ENCODE data around the gene AGXT.

AGXT gene

DNA sequence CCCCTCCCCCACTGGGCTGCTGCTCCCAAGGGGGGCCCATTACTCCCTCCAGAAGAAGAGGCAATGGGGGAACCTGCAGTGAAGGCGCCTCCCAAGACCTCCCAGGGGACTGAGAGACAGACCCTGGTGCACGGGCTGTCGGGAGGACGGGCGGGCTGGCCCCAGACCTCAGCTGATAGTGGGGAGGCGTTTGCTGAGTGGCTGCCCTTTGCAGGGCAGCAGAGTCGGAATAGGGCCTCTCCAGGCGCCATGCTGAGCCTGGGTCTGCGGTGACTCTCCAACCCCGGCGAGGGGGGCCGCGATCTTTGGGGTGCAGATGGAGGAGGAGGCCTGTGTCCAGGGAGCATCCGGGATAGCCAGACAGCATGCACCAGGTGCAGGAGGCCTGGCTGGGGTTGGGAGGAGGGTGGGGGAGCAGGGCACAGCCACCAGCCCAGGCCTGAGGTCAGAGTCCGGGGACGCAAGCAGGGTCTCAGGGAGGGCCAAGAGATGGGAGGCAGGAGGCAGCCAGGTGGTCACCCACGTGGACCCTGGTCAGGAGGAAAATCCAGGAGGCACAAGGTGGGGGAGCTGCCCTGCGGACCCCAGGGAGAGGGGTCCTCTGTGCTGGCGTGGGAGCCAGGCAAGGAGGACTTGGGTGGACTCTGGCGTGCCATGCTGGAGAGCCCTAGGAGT is 48.5 kb downstream of the AGXT start:
- no peak for DNase-seq

DNA sequence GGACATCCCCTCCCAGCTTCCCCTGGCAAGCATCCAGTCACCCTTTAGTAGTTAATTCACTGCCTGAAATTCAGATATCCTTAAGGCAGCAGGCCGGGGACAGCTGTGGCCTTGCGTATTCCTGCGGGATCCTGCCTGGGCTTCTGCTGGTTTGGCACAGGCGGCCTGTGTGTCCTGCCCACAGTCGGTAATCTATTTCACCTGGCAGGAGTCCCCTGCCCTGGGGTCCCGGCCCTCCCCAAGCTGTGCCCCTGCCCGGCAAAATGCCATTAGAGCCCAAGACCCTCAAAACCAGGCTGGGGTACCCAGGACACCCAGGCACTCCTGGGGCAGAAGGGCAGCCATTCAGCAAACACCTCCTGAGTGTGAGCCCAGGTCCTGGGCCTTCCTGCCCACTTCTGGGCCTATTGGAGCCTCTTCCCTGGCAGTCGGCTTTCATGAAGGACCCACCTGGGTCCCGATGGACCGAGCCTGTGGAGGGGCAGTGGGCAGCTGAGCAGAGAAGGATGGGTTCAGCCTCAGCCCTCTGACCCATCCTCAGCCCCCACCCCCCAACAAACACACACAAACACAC is 49.1 kb downstream of the AGXT start:
- no peak for DNase-seq

DNA sequence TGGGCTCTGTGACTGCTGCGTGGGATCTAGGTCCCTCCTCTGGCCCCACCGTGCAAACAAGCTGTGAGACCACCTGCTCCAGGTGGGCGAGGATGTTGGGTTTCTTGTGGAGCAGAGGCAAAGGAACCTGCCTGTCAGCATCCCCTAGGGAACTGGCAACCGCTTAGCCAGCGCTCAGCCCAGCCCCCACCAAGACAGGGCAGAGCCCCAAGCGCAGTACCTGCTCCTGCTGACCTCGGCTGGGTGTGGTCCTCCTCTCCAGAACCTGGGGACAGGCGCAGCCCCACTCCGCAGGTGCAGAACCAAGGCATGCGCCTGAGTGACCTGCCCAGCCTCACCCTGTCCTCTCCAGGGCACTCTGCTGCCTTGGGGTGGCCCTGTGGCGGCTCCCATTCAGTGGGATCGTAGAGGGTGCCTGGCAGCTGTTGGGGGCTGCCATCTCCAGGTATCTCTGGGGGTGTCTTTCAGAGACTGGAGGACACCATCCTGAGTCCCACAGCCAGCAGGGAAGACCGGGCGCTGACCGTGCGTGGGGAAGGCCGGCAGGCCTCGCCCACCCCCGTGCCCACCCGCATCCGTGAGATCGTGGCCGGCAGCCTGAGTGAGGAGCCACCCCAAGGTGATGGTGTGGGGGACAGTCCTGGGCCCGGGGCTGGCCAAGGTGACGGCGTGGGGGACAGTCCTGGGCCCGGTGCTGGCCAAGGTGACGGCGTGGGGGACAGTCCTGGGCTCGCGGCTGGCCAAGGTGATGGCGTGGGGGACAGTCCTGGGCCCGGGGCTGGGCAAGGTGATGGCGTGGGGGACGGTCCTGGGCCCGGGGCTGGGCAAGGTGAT is 49.9 kb downstream of the AGXT start:
- DNase-seq = no peak

DNA sequence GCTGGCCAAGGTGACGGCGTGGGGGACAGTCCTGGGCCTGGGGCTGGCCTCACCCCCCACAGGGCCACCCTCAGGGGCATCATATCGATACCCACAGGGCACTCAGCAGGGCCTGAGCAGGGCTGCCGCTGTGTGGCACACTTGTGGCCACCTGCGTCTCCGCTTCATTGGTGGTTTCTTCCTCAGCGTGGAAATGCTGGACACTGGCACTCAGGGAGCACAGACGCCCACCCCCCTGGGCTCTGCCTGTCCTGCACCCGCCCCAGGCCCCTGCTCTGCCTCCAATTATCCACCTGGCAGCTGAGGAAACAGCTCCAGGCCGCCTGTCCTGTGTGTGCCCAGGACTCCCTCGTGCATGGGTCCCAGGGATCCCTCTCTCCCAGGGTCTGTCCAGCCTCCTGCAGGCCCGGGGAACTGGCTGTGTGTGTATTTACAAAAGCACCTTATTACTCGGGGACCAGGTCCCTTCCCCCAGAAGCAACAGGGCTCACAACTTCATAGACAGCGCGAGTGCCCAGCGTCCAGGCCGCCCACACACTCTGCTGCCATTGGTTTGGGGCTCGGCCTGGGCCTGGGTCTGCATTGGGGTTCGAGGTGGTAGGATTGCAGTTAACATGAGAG is 50.6 kb downstream of the AGXT start:
- no peak for DNase-seq

DNA sequence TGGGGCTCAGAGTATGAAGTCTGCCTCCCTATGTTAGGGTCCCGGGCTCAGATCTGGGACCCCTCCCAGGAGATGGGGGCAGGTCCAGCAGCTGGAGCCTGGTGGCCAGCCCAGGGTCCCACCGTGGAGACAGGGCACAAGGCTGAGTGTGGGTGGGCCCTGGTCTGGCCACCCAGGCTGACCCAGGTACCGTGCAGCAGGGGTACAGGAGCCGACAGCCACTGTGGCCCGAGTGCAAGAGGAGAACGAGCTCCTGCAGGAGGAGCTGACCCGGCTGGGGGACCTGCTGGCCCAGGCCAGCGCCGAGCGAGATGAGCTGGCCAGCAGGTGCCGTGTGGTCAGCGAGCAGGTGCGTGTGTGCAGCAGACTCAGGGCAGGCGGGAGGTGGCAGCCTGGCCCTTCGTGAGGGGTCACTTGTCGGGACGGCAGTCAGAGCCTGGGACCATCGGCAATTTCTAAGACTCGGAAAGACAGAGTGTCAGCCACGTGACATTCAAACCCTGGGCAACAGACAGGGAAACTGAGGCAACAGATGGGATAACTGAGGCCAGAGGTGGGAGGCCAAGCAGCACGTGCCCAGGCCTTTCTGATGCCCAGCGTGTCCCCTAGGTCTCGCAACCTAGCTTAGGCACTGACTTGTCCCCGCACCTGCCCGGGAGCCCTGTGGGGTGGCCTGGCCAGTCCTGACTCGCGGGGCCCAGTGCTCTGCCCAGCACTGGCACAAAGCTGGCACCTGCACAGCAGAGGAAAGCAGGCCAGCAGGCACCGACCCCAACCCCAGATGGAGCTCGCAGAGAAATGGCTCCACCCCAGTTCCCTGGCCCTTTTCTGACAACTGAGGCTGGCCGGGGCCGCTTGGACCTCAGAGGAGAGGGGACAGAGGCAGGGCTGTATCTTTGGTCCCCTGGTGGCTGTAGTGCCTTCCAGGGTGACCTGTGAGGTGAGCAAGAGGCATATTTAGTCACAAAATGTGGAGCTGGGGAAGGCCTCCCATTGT is 51.5 kb downstream of the AGXT start:
- DNase-seq = no peak

DNA sequence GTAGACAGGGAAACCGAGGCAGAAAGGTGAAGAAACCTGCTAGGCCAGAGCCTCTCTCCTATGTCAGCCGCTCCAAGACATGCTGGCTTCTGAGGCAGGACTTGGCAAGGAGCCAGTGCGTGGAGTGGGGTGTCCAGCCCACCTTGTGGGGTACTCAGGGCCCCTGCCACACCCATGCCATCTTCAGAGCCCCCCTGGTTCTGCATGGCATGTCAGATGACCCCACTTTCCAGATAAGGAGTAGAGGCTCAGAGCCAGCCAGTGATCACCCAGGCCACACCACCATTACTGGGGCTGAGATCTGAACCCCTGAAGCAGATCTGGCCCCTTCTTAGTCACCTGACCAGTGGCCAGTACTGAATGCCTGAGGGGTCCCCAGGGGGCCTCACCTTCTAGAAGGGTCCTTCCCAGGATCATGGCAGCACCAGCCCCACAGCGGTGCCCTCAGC is 52.2 kb downstream of the AGXT start:
- no peak for DNase-seq

DNA sequence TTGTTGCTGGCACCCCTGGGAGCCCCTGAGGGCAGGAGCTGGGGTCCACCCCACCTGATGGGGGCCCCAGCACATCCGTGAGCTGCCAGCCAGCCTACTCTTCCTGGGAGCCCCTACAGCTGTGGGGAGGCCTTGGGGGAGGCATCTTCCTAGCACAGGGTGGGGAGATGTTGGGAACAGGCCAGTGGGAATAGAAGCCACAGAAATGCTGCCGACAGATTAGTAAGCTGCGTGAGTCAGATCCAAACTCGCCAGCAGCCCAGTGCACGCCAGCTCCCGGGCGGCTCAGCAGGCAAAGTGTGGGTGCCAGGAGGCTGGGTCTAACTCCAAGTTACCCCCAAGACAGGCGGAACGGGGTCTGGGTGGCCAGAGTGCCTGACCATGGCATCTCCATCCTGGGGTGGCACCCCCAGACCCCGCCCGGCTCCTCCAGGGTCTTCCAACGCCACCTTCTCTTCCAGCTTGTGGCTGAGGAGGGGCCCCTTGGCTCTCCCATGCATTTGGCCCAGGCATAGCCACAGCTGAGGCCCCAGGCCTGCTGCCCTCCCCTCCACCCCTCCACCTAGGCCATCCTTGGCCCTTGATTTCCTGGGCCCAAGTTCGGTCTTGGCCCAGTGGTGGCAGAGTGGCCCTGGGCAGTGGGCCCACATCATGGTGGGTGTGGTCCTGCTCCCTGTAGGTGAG is 52.8 kb downstream of the AGXT start:
- DNase-seq = no peak

DNA sequence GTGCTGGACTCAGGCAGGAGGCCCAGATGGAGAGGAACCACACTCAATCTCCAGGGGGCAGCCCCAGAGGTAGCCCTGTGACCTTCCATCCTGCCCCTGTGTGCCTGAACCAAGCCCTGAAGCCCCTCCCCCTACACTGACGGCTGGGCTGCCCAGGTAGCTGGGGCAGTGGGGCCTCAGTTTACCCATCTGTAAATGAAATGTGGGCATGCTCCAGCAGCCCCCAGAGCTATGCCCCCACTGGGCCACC is 53.3 kb downstream of the AGXT start:
- no peak for DNase-seq

DNA sequence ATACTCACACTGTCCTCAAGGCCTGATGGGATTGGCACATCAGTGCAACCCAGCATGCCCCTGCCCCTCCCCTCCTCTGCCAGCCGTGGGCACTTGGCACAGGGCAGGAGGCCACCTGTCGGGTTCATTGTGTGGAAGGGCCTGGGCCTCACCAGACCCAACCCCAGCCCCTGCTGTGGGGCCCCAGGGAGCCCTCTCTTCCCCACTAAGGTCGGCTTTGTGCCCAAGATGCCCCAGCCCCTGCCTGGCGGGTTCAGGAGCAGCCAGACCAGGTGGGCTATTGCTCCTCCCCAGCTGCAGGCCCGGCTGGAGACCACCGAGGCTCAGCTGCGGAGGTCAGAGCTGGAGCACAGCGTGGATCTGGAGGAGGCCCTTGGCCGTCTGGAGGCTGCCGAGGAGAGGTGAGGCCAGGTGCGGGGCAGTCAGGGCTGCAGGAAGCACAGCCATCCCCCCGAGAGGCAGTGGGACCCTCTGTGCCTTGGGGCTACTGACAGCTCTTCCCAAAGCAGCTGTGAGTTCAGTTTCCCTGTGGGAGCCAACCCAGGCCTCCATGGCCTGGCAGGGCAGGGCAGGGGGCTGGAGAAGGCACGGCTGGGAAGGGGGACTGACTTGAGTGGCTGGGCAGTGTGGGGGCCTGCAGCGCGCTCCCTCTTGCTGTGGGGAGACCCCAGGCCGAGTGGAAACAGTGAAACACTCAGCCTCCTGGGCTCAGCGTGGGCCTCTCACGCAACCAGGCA is 53.8 kb downstream of the AGXT start:
- no peak for DNase-seq

DNA sequence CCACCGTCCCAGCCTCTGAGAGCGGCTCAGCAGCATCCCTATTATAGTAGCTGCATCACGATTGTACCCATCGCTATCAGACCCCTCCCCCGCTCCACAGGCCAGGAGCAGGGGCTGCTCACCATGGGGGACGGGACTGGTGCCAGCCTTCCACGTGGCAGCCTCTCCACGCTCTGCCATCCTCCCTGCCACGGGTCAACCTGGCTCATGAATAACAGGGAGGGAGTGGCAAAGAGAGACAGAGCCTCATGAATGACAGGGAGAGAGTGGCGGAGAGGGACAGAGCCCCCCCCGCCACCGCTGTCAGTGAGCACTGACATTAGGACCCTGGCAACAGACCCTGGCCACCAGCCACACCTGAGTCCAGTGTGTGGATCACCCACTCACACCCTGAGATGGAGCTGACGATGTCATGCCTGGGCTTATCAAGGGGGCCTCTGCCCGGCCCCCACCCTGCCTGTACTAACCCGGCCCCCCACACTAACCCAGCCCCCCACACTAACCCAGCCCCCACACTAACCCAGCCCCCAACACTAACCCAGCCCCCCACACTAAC is 54.4 kb downstream of the AGXT start:
- no peak for DNase-seq

DNA sequence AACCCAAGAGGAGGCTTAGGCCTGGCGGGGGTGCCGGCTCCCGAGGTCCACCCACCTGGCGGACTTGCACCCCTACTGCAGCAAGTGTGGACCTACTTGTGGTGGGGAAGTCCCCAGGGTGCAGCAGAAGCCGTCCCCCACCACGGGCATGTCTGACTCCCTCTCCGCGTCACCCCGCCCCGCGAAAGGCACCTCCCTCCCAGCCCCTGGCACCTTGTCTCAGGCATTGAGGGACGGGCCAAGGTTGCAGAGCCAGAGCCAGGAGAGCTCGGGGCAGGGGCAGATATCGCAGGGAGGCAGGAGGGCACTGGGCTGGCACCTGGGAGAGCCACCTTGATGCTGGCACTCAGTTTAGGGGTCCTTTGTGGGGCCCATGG is 56.6 kb downstream of the AGXT start:
- no peak for DNase-seq

DNA sequence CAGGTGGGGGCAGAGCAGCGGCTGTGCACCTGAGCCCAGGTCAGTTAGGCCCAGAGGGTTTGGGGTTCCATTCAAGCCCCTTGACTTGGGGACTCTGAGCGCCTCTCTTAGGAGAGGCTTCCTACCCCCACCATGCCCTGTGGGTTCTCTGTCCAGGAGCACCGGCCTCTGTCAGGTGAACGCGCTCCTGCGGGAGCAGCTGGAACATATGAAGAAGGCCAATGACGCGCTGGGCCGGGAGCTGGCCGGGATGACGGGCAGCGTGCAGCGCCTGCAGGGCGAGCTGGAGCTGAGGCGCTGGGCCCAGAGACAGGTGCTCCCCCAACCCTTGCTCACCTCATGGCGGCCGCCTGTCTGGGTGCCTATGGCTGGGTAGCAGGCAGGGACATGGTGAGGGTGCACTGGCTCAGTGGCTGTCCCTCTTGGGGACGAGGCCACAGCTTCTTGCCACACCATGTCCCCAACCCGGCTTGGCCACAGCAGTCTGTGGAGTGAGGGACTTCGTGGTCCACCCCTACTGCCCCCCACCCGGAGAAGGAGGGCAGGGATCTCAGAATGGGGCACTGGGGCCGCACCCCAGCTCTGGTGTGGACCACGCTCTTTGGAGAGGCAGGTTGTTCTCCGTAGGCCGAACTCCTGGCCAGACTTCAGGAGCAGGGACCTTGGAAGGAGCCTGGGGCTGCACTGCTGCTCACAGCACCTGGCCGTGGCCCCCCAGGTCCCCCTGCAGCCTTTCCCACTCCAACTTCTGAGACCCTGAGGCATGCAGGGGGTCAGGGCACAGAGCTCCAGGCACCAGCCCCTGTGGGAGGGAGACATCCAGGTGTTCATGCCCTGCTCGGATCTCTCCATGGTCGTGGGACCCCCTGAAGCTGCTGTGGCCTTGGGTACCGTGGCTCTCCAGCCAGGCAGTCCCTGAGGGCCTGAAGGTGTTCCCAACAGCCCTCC is 57.2 kb downstream of the AGXT start:
- no peak for DNase-seq

DNA sequence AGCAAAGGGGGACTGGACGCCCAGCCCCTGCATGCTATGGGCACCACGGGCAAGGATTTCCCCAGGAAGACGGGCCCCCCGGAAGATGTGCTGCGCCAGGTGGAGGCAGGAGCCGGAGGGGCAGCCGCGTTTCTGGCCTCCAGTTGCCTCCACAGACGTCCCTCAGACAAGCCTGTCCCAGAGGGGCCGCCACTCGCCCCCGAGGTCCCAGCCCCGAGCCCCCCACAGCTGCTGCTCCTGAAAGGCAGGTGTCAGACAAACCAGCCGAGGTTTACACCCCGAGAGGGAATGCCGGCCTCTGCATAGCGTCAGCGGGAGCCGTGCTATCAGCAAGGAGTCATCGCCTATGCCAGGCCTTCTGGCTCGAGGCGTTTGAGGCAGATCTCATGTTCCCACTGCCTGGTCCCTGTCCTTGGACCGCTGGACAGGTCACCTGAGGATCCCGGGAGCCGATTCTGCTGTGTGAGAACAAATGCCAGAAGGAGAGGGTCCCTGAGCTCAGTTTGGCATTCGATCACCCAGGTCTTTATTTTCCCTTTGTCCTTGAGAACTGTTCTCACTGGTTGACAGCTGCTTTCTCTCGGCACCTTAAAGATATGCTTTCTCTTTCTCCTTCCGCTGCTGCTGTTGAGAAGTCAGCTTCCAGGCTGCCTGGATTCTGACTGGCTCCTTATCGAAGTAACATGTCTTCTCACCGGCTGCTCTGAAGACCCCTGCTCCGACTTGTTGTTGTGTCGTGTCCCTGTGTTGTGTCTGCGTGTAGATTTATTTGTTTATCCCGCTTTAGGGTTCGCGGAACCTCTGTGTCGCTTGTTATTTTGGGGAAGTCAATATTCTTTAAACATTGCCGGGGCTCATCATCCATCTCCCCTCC is 58.1 kb downstream of the AGXT start:
- no peak for DNase-seq

DNA sequence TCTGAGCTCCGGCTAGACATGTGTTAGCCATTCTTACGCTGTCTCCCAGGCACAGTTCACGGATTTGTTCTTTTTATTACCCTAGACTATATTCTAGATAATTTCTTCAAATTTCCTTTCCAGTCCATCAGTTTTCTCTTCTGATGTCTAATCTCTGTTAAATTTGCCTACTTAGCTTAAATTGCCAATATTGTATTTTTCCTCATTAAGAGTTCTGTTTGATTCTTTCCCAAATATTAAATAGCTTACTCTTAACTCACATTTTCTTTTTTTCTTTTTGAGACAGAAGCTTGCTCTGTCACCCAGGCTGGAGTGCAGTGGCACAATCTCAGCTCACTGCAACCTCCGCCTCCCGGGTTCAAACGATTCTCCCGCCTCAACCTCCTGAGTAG is 58.8 kb downstream of the AGXT start:
- no peak for DNase-seq

DNA sequence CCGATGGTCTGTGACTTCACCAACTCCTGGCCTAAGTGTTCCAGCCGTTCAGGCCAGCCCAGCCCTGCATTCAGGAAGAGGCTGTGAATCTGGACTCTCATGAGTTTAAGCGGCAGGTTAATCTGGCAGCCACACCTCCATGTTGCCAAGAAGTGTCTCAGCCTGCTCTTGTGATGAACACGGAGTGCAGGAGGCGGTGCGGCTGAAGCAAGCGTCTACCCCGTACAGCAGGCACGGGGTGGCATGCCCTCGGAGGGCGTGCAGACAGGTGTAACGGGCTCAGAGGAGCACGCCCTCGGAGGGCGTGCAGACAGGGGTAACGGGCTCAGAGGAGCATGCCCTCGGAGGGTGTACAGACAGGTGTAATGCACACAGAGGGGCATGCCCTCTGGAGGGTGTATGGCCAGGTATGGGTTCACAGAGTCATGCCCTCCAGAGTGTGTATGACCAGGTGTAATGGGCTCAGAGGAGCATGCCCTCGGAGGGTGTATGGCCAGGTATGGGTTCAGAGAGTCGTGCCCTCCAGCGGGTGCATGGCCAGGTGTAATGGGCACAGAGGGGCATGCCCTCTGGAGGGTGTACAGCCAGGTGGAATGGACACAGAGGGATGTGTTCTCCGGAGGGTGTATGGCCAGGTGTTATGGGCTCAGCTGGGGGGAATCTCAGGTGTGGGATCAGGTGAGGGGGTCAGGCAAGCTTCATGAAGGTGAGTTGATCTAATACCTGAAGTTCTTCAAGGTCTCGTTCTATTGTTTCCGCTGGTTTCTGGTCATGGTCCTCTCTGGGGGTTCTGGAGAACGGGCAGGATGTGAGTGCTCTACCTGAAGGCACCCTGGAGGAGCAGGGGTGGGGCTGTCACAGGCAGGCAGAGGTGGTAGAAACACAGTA is 60.1 kb downstream of the AGXT start:
- no peak for DNase-seq

DNA sequence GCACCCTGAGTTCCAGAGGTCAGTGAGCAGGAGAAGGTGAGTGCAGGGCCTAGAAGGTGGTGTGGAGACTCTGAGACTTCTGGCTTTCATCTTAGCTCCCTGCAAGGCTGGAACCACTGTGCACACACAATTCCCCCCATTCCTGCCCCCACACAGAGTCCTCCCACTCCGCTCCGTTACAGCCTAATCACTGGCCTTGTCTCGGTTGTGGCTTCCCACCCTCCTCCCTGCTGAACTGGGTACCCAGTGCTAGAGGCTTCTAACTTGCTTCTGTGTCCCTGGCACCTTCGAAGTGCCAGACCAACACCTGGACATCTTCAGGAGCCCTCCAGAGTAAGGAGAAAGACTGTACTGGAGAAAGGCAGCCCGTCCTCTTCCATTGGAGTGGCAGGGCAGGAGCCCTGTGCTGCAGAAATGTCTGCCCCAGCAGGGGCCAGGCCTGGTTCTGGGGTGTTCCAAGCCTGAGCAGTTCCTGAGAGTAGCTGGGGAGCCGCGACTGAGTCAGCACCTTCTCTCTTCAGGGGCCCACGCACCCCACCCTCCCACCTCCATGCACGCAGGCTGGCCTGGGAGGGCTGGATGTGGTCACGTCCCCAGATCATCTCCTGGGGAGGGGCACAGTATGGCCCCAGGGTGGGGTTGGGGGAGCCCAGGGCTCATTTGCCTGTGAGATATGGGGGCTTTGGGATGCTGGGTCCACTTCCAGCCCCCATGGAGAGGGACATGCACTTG is 60.9 kb downstream of the AGXT start:
- no peak for DNase-seq
